ENCODE measurements around the gene VIM.
"Not testable (repeated sequence)": the region's sequence is repeated elsewhere in the genome, so short reads cannot be mapped to it uniquely, and the experiment has no call there.

The VIM gene

DNA sequence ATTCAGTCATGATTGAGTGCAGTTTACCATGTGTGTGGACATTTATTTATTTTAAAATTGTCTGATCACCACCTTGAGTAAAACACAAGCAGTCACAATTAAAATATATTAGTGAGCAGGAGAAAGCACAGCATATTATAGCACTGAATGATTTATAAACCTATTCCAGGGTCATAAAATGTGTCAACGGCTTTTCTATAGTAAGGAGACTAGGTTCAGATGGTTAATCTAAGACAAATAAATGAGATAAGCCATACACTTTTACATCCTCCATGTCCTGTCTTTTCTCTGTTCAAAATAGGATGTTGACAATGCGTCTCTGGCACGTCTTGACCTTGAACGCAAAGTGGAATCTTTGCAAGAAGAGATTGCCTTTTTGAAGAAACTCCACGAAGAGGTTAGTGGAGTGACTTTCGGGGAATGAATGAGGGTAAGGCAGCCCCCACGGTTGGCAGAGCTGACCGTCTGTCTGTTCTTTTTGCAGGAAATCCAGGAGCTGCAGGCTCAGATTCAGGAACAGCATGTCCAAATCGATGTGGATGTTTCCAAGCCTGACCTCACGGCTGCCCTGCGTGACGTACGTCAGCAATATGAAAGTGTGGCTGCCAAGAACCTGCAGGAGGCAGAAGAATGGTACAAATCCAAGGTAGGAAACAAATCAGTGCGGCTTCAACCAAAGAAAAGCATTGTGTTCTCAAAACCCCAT, 5.4 kb downstream of the VIM start:
- no peak for DNase-seq

DNA sequence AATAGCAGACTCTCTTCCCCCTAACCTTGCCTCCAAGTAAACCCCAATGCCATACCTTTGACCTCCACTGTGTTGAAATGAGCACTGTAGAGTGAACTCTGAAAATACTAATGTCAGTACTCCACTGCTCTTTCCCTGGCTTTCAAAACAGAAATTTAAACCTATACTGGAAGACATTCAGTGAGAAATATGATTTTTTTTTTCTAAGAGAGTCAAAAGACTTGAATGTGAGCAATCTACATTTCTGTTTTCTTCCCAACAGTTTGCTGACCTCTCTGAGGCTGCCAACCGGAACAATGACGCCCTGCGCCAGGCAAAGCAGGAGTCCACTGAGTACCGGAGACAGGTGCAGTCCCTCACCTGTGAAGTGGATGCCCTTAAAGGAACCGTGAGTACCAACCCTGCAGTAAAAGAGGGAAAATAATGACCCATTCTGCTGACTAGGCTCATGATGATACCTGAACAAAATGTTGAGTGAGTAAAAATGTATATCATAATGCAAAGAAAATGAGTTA, 6.4 kb downstream of the VIM start:
- no peak for DNase-seq

DNA sequence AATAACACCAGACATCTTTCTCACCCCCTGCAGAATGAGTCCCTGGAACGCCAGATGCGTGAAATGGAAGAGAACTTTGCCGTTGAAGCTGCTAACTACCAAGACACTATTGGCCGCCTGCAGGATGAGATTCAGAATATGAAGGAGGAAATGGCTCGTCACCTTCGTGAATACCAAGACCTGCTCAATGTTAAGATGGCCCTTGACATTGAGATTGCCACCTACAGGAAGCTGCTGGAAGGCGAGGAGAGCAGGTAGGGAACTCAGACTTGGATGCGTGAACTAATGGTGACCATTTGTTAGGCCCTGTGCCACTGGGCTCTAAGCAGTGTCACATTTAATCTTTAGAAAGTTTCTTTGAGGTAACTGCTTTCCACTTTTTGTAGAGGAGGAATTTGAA, 7.1 kb downstream of the VIM start:
- DNase-seq = no peak

DNA sequence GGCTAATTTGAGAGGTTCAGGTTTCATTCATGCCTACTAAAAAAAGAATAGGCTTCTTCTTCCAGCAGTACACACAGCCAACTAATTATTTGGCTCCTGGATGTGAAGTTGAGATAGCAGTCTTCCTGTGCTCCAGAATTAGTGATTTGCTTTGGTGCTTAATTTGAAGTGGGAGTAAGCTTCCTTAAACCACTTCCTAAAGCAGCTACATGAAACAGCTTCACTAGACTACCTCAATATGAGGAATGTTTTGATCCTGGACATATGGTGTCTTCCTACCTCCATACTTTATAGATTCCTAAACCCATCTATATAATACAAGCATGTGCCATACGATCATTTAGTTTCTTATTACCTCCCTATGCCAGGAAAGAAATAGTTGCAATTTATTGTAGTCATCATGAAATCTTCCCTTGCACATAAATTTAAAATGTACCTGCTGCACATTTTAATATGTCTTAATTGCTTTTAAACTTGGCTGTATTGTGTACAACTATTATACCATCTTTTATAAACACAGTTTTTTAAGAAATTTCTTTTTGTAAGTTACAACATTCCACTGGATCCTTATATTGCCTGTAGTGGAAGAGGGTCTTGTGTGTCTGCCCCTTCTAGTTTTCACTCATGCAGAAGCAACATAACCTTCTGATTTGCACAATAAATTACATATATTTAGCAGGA, 8.6 kb downstream of the VIM start:
- DNase-seq = no peak

DNA sequence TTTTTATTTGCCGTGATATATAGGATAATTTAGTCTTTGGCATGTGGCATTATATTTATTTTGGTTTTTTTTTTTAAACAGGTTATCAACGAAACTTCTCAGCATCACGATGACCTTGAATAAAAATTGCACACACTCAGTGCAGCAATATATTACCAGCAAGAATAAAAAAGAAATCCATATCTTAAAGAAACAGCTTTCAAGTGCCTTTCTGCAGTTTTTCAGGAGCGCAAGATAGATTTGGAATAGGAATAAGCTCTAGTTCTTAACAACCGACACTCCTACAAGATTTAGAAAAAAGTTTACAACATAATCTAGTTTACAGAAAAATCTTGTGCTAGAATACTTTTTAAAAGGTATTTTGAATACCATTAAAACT, 9.1 kb downstream of the VIM start:
- DNase-seq = no peak

DNA sequence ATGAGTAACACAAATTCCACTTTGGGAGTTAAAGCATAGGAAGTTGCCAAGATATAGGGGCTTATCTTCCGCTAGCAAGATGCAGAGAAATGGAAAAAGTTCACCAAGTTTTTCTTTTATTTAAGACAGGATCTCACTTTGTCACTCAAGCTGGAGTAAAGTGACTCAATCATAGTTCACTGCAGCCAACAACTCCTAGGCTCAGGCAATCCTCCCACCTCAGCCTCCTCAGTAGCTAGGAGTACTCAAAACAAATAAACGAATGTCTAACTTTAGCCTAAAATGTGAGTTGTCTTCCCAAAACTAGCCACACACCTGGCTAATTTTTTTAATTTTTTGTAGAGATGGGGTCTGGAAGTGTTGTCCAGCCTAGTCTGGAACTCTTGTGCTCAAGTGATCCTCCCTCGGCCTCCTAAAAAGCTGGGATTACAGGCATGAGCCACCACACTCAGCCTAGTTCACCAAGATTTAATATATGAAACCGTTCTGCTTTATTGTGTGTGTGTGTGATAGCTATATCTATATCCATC, 9.9 kb downstream of the VIM start:
- DNase-seq = no peak

DNA sequence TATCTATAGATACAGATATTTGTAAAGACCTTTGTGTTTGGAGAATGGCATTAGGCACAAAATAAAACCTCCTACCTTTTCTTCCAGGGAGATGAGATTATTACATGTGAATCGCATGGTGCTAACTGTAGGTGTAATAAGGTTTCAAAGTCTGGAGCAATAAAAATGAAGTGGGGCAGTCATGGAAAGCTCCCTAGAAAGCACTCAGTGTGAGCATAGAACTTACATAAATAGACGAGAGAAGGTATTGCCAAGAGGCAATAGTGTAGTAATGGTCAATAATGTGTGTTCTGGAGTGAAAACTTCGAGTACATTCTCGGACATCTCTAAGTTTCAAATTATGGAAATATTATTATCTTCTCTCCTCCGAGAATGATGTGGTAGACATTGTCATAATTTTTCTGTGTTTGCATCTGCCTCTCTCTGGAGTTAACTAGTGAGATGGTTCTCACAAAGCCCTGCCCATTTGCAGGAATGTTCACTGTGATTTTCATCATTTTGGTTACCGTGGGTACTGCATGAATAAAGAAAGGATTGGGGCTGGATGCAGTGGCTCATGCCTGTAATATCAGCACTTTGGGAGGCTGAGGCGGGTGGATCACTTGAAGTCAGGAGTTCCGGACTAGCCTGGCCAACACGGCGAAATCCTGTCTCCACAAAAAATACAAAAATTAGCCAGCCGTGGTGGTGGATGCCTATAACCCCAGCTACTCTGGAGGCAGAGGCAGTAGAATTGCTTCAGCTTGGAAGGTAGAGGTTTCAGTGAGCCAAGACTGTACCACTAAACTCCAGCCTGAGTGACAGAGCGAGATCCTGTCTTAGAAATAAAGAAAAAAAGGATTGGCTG, 10.6 kb downstream of the VIM start:
- no peak for DNase-seq

DNA sequence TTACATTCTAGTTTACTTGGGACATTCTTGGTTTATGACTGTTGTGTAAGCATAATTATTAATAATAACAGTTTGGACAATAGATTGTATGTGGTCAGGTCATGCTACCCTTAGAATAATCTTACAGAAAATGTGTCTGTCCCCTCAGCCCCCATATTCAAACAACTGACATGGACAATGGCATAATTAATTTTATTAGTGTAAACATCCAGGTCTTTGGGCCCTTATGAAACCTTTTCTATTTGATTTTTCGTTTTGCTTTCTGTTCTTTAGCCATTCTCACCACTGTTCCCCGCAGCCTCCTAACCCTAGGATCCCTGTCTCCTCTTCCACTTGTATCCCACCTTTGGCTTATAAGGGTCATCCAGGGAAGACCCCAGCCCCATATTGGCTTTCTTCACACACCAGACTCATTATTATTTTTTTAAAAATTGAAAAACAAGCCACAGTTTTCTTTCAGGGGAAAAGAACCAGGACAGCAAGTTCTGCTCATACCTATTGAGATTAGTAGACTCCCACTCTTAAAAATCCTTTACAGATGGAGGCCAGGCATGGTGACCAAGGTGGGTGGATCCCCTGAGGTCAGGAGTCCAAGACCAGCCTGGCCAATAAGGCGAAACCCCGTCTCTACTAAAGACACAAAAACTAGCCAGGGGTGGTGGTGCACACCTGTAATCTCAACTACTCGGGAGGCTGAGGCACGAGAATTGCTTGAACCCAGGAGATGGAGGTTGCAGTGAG, 11.5 kb downstream of the VIM start:
- DNase-seq = no peak

DNA sequence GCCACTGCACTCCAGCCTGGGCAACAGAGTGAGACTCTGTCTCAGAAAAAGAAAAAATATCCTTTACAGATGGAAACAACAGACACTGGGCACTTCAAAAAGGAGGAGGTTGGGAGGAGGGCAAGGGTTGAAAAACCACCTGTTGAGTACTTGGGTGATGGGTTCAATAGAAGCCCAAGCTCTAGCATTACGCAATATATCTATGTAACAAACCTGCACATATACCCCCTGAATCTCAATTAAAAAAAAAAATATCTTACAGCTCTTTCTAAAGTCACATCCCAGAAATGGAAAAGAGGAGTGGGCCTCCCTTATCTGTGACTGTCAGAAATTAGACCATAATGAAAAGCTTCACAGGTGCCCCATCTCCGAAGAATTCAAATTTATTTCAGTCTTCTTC, 12.1 kb downstream of the VIM start:
- no peak for DNase-seq

DNA sequence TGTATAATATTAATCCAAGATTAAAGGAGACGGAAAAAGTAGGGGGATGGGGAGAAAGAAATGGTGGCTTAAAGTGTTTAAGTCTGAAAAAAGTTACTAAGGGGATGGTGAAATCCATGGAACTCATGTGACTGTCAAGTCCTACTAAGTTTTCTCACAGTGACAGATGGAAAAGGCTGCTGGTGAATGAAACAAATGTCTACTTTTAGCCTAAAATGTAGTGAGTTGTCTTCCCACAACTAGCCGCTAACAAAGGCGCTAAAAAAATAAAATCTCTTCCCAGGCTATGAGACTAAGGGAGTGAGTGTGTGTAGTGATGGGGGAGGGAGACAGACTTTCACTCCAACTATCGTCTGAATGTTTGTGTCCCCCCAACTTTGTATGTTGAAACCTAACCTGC, 12.6 kb downstream of the VIM start:
- no peak for DNase-seq

DNA sequence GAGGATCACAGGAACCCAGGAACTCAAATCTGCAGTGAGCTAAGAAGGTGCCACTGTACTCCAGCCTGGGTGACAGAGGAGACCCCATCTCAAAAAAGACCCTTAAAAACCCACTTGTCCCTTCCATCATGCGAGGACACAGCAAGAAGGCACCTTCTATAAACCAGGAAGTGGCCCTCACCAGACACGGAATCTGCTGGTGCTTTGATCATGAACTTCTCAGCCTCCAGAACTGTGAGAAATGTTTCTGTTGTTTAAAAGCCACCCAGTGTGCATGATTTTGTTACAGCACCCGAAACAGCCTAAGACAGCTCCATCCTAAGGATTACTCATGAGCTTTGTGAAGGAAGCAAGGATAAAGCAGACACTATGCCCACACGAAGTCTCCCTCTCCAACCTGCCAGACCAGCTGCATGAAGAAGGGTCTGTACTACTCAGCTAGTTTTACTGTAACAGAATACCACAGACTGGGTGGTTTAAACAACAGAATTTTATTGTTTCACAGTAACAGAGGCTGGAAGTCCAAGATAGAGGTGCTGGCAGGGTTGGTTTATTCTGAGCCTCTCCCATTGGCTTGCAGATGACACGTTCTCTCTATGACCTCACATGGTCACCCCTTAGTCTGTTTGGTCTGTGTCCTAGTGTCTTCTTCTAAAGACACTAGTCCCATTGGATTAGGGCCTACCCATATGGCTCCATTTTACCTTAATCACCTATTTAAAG, 13.7 kb downstream of the VIM start:
- no peak for DNase-seq

DNA sequence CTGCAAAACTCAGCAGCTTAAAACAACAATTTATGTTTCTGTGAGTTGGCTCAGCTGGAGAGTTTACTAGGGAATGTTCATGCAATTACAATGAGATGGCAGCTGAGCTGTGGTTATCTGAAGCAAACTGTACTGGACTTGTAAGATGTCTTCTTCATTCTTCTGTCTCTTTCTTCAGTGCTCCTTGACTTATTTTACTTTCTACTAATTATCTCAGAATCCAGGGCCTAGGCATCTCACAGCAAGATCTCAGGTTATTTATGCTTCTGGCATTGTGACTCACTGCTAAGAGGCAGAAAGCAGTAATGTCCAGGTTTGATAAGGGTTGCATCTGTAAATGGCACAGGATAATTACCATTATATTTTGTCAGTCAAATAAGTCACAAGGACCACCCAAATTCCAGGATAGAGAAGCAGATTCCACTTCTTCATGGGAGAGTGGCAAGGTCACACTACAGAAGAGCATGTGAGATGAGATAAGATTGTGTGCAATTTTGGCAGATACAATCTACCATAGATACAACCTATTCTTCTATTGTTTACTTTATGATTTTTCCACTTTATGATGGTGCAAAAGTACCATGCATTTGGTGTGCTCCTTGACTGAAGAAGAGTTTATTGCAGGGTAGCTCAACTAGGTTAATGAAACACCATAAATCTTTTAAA, 16.8 kb downstream of the VIM start:
- no peak for DNase-seq

DNA sequence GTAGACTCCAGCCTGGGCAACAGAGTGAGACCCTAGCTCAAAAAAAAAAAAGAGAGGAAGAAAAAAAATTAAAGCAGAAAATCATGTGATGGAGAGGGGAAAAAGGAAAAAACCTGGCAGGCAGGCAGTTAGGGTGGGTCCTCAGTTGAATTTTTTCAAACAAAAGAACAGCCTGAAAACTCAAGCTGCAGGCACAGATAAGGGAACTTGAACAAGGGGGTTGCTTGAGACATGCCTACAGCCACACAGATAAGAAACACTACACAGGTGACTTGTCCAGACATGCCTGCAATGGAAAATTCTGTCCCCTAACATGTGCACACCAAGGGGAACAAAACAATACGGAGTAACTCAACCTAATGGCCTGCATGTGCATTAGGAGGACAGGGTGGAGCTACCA, 19.2 kb downstream of the VIM start:
- DNase-seq = no peak

DNA sequence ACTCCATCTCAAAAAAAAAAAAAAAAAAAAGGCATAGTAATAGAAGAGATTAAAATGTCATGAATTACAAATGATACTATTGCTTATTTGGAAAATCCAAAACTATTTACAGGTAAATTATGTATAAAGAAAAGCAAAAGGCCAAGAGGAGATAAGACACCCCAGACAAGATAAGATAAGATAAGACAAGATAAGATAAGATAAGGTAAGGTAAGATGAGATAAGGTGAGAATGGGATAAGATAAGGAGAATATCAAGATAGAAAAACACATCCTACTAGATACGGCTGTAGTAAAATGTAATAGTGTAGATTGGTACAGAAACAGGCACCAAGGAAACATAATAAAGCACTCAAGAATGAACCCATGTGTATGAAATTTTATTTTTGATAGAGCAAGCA, 20.9 kb downstream of the VIM start:
- no peak for DNase-seq

DNA sequence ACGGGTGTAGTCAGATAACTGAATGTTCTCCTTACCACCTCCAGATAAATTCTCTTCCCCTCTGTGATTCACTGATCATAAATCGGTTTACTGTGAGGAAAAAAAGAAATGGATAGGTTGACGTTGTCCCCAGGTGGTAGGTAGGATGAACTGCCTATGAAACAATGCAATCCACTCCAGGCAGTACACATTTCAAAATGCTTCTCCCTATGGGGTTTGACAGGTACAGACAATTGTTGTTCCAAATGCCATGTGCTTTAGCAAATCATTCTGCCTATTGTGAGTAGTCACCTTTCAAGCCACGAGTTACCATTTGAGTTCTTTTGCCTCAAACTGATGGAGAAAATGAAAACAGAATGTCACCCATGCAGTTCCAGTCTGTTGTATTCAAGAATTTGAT, 21.8 kb downstream of the VIM start:
- DNase-seq = no peak

DNA sequence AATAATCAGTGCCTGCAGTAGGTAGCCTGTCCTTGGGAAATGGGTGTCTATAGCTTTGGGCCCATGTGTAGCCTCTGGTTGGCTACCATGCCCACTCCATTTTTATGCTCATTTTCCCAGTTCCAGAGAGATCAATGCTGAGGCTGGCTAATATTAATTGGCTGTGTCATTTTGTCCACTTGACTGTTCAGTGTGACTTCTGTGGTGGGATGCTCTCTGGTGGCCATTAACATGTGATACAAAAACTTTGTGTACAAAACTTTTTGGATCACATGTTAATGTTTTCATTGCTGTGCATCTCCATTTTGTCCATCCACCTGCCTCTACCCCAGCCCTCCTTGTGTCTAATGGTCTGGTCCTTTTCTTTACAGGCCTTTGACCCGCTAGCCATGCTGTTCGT, 22.7 kb downstream of the VIM start:
- no peak for DNase-seq

DNA sequence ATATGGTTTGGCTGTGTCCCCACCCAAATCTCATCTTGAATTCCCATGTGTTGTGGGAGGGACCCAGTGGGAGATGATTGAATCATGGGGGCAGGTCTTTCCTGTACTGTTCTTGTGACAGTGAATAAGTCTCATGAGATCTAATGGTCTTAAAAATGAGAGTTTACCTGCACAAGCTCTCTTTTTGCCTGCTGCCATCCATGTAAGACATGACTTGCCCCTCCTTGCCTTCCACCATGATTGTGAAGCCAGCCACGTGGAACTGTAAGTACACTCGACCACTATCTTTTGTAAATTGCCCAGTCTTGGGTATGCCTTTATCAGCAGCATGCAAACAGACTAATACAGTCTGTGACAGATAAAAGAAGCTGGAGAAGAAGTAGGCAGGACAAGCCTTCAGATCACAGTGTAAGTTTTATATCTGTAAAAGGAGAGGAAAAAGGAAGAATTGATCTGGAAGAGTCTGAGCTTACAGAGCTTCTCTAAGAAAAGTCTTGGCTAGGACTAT, 26.6 kb downstream of the VIM start:
- not testable (repeated sequence) for DNase-seq

DNA sequence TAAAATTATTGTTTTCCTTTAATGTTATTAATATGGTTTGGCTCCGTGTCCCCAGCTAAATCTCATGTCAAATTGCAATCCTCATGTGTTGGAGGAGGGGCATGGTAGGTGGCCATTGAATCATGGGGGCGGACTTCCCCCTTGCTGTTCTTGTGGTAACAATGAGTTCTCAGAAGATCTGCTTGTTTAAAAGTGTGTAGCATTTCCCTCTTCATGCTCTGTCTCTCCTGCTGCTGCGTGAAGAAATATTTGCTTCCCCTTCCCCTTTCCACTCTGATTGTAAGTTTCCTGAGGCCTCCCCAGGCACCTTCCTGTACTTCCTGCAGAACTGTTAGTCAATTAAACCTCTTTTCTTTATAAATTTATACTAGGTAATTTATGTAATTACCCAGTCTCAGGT, 27.5 kb downstream of the VIM start:
- no peak for DNase-seq

DNA sequence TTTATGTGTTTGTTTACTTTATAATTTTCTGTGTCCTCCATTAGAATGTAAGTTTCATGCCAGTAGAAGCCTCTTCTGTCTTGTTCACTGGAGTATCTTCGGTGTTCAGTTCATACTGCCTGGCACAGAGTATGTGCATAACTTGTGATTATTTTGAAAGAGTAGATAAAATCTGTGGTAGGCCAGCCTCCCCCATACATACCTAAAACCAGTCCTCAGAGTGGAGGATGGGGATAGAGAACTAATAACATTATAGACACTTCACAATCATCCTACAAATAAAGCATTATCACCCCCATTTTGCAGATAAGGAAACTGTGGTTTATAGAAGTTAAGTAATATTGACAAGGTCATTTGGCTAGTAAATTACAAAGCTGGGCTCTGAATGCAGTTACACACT, 28.0 kb downstream of the VIM start:
- no peak for DNase-seq

DNA sequence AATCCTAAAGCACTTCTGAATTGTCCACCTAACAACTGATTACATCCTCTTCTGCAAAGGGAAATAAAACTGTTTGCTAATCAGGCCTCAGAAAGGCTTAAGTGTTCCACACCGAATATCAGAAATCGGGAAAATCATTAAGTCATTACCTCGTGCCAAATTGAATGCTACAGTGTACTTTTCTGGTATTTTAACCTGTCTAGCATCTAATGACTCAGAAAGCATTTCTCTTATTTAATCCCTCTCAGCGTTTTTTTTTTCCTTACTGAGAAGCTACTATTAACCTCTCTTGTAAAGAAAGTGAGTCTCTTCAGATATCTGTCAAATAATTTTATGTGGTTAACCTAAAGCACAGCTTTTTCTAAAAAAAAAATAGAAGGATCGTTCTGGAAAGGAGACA, 28.6 kb downstream of the VIM start:
- DNase-seq = no peak

All from effector CD8-positive, alpha-beta T cell (primary cell).